GM10266 (cell line): Measurements from ENCODE around the gene FKBP4.

Experiments used
- DNase-seq: peaks from one replicate; pipeline ENCODE4 v3.0.0; 2012; ENCODE audit errors: extremely low spot score
- CTCF ChIP-seq: IDR thresholded peaks from 2 replicates; pipeline ENCODE4 v1.5.1; 2012; ENCODE audit warnings: mild to moderate bottlenecking, low read depth; ENCODE audit not compliant: control insufficient read depth, insufficient read depth; ENCODE audit errors: missing control alignments

The FKBP4 gene

GRCh38 chr12:2793561-2793960, 1.2 kb upstream of the FKBP4 start:
- no peak for DNase-seq
- TF ChIP-seq CTCF = no peak

DNA sequence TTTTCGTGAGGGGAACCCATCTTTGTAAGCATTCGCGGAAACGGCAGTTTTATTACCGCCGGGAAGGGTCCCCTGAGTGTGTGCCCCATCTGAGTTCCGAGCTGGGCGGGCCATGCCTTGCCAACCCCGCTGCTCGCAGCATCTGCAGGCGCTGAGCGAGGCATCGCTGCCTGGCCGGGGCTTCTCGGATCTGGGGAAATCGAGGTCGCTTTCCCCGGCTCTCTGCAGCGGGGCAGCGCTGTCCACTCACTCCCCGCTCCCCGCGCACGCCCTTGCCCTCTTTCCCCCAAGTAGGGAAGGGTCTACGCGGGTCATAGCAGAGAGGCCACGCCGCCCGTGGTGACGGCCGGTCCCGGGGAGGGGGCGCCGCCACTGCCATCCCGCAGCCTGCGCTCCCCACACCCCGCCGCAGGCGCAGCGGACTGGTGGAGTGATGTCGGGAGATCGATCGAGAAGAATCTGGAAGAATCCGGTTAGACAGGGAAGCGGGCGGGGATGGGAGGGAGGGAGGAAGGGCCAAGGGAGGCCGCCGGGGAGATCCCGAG, 507 bp upstream of the FKBP4 start:
- peak; percentile 33 for DNase-seq
- TF ChIP-seq CTCF = no peak

DNA sequence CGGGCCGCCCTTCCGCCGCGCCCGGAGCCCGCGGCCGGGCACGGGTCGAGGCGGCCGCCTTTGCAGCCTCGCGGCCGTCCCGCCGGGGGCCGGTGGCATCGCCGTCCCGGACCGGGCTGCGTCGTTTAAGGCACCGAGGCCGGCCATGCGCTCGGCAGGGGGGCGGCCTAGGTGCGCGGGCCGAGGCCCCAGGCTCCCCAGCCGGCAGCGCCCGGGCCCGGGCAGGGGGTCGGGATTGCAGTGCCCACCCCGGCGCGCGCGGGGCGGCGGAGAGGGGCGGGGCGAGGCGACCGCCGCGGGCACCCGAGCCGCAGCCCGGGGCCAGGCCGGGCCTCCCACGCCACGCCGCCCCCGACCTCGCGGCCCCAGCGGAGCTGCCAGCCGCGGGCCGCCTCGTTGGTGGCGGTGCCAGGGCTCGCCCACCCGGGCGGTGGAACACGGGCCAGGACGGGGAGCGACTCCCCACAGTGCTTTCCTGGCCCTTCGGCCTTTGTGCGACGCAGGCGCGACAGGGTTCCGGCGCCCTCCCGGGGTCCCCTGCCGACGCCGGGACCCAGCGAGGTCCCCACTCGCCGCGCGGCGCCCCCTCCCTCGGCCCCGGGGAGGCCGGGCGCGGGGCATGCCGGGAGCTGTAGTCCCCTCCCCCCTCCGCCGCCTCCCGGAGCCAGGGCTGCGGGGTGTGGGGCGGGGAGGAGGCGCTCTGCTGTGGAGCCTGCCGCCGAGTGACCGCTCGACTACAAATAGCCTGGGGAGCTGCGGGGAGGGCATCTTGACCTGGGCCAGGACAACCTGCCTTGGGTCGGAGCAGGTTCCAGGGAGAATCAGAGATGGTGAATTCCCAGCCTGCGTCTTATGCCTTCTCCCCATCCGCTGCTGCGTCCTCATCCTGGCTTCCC, 769 bp downstream of the FKBP4 start:
- no peak for TF ChIP-seq CTCF
- DNase-seq = peak; percentile 95

- TF ChIP-seq CTCF = peak; percentile 24
- peak; percentile 31 for DNase-seq
Observed at GRCh38 chr12:2796187-2796666, 1.5 kb downstream of the FKBP4 start.

DNA sequence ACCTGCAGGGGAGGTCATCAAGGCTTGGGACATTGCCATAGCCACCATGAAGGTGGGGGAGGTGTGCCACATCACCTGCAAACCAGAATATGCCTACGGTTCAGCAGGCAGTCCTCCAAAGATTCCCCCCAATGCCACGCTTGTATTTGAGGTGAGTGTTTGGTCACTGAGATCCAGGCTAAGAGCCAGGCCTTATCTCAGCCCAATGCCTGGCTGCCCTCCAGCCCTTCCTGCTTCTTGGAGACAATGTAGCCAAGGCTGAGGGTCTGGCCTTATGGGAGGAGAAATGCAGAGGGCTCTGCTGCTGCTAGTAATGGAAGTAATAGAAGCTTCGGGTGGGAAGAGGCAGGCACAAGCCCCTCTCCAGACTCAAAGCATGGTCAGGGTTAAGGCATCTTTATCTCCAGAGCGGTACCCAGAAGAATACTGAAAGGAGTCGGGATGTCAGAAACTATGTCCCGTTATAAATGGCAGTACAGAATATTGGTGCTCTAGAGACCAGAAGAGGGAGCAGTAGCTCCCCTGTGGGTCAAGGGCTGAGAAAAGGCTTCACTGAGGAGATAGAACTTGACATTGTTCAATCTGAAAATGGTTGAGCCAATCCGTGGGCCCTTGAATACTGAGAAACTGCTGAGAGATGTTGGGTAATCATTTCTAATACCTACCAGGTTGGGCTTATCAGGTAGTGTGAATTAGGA, 3.1 kb downstream of the FKBP4 start:
- DNase-seq = no peak
- TF ChIP-seq CTCF = peak; percentile 11

DNA sequence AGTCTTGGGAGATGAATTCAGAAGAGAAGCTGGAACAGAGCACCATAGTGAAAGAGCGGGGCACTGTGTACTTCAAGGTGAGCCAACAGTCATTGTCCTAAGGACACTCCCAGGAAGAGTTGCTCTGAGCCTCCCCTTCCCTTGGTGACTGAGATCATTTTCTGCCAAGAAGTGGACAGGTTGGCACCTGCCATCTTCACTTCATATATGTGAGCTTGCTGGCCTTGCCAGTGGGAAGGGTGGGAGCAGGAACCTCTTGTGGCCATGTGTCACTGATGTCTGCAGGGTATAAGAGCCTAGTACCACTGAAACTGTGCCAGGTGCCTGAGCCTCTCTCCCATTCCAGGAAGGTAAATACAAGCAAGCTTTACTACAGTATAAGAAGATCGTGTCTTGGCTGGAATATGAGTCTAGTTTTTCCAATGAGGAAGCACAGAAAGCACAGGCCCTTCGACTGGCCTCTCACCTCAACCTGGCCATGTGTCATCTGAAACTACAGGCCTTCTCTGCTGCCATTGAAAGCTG, 5.3 kb downstream of the FKBP4 start:
- no peak for TF ChIP-seq CTCF
- no peak for DNase-seq
